Right lobe of liver (tissue), 6 donors: ENCODE results near the gene FASTKD1. TPM values are rescaled to one million over a fixed set of nuclear protein-coding genes. Genes with fewer than 3 reads are reported as not detected.
"Not testable (repeated sequence)": the region's sequence is repeated elsewhere in the genome, so short reads cannot be mapped to it uniquely, and the experiment has no call there.

Experiments used
- ATAC-seq, 4 donors: fragments of 200-7000 bp; cut with Tn5 transposase; one replicate each; pipeline ENCODE4 v1.9.1; 2020; ENCODE audit warnings: mild to moderate bottlenecking in 4 of 4, moderate library complexity in 4 of 4
- DNase-seq, 3 donors: peaks; one replicate each; pipeline ENCODE4 v3.0.0-alpha.2; 2020
- H3K27ac ChIP-seq, 3 donors: fragments of 200-600 bp; one replicate each; pipeline ENCODE4 v1.8.0; 2022
- H3K27me3 ChIP-seq, 2 donors: fragments of 200-600 bp; one replicate each; pipeline ENCODE4 v1.8.0; 2022
- H3K36me3 ChIP-seq, 4 donors: fragments of 200-600 bp; sonication (generic) in 1 of 4; one replicate each; pipeline versions ENCODE4 v1.5.1 to v1.8.0; 2017 to 2022; ENCODE audit warnings: control low read depth in 1 of 4
- H3K4me1 ChIP-seq, 4 donors: fragments of 200-600 bp; sonication (generic) in 1 of 4; one replicate each; pipeline versions ENCODE4 v1.5.1 to v1.8.0; 2017 to 2022; ENCODE audit warnings: control low read depth in 1 of 4
- H3K4me3 ChIP-seq, 3 donors: fragments of 200-600 bp; one replicate each; pipeline ENCODE4 v1.8.0; 2022
- H3K9me3 ChIP-seq, 4 donors: fragments of 200-600 bp; sonication (generic) in 1 of 4; one replicate each; pipeline versions ENCODE4 v1.5.1 to v1.8.0; 2017 to 2022; ENCODE audit warnings: control low read depth in 1 of 4
- CTCF ChIP-seq, 4 donors: fragments of 200-600 bp in 3 of 4; fragments of 450-650 bp in 1 of 4; IDR thresholded peaks; one replicate each; pipeline versions ENCODE4 v1.5.1 to v1.8.0; 2016 to 2022; ENCODE audit warnings: antibody characterized with exemption in 4 of 4, mild to moderate bottlenecking in 2 of 4
- POLR2A ChIP-seq: fragments of 450-650 bp; IDR thresholded peaks from one replicate; pipeline ENCODE4 v1.6.1; 2017; ENCODE audit warnings: antibody characterized with exemption, mild to moderate bottlenecking
- WGBS: methylation state at CpG from one replicate; pipeline ENCODE4 v1.1.6; 2018; ENCODE audit warnings: low coverage, low lambda C conversion rate; ENCODE audit not compliant: insufficient coverage; ENCODE audit errors: missing lambda C conversion rate; 5-methylcytosine and 5-hydroxymethylcytosine counted together
- intact Hi-C, 2 donors: fragments of 100-400 bp; cut with DNase I; formaldehyde crosslinking; loops; one replicate each; pipeline versions ENCODE4 v1.11.2 to v1.14.1; 2022
- total RNA-seq, 6 experiments: library from RNA; depleted of rRNA in 2 of 6; stranded (reverse); fragments of >200 nt in 2 of 6; fragmentation: NEBNext Ultra II Directional in 3 of 6; extraction: Animal tissue kit (Norgen Biotek cat#: 25700) in 3 of 6; gene quantifications; one replicate each; pipeline versions ENCODE4 v1.1.0 to v1.2.4, GENCODE V29; 2016 to 2023
- donor health status: DM: no; HTN: yes; CAD: no.
- donor health status: DM: no; HTN: no; CAD: no.
- donor health status: DM: no; HTN: no; CAD: no.
- donor health status: DM: no; HTN: yes; CAD: no.
- donor health status: DM: no; HTN: yes; CAD: no.

Gene FASTKD1
- total RNA-seq, 6 experiments from 2014 or later = 11.6 to 21.1 (median 13.4) TPM

DNA sequence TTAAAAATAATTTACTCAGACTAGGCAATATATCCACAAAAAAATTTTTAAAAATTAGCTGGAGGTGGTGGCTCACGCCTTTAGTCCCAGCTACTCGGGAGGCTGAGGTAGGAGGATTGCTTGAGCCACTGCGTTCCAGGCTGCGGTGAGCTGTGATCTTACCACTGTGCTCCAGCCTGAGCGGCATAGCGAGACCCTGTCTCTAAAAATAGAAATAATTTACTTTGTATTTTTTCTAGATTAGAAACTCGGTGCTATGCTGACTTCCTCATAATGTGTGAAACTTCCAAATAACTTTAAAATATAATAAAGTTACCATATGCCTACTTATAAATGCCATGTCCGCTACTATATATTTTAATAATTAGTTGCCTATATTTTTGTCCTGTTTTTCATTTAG lies 17.1 kb upstream of the FASTKD1 start:
- ATAC-seq = no peak
- TF ChIP-seq POLR2A = no peak
- TF ChIP-seq CTCF (IDR thresholded peaks at IDR 0.05) = no peak
- no peak for DNase-seq
- intact Hi-C loops = no loop called here
- Histone ChIP-seq H3K27ac (no peak overlapping the region), H3K4me3 (no peak overlapping the region), H3K4me1 (peaks cover 0 to 18% (median 5%) of the 10 kb centered on the region in 4 donors), H3K9me3 (no peaks in the 10 kb centered on the region), H3K27me3 (no peaks in the 10 kb centered on the region), H3K36me3 (peaks cover 0 to 2% (median 0%) of the 10 kb centered on the region in 4 donors)
- 77% methylated on average over 8 of the region's 8 CpGs for WGBS

GRCh38 chr2:169585673-169586072 lies 12.0 kb upstream of the FASTKD1 start:
- no peaks in the 10 kb centered on the region for H3K27me3 ChIP-seq
- TF ChIP-seq POLR2A (no peak), CTCF (IDR thresholded peaks at IDR 0.05) (no peak)
- 7% methylated on average over 7 of the region's 7 CpGs for WGBS
- H3K36me3 ChIP-seq = no peaks in the 10 kb centered on the region
- no peak for ATAC-seq
- intact Hi-C loops = no loop called here
- H3K4me1 ChIP-seq = peaks cover 0 to 21% (median 5%) of the 10 kb centered on the region in 4 donors
- H3K9me3 ChIP-seq = no peaks in the 10 kb centered on the region
- no peak for DNase-seq
- H3K27ac ChIP-seq = peak overlapping the region; percentile 82 to 97 (median 95)
- H3K4me3 ChIP-seq = peak overlapping the region; percentile 68 to 87 (median 84)

DNA sequence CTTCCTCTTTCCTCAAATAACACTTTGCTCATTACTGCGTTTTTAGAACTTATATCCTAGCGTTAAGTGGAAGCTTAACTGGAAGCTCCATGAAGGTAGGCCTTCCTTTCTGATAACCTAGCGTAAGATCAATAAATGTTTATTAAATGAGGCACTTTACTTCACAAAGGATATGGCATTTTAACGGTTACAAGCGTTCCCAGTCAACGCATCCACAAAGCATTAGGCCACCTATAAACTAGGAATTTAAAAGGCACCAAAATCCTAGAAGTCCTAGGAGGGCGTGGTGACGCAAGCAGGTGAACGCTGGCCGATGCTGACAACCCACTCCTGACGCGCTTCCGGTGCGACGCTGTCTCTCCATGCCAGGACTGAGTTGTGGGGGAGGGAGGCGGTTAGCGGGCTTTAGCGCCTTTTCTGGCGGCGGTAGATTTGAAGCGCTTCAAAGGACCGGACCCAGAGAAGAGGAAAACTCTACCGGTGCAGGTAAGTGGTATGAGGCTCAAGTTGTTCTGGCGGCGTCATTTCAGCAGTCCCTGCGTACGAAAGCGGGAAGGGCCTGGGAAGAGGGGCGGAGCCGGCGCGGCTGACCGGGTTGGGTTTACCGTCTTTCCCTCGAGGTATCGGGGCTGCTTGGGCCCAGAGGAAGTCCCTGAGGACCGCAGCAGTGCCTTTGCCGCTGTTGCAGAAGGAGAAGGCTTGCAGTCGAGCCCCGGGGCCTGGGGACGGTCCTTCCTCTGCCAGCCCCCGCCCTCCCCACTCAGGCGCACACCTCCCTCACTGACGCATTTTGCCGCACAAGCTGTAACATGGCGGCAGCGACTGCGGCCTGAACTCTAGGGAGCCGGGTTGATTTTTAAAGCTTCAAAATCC lies 10.6 kb upstream of the FASTKD1 start, which contains the start of gene PPIG:
Gene PPIG, plus strand, starts transcription at position 347 of the 873 bp plus-strand sequence. CDS start 19,691 bp downstream, outside the sequence.
- H3K4me3 ChIP-seq = peak within 1 kb of the TSS; percentile 68 to 87 (median 84)
- peaks cover 0 to 20% (median 5%) of the 10 kb centered on the region in 4 donors for H3K4me1 ChIP-seq
- H3K9me3 ChIP-seq = no peaks in the 10 kb centered on the region
- H3K36me3 ChIP-seq = no peaks in the 10 kb centered on the region
- TF ChIP-seq POLR2A (peak; percentile 68), CTCF (IDR thresholded peaks at IDR 0.05) (no peak)
- 8% methylated on average over 26 of the region's 49 CpGs for WGBS
- ATAC-seq (peak; percentile 95 to 97 (median 96)), DNase-seq (peak; percentile 91 to 94 (median 93))
- H3K27me3 ChIP-seq = no peaks in the 10 kb centered on the region
- intact Hi-C loops = no loop called here
- peak within 1 kb of the TSS; percentile 82 to 97 (median 95) for H3K27ac ChIP-seq

- TF ChIP-seq POLR2A = no peak
- no peak for TF ChIP-seq CTCF (IDR thresholded peaks at IDR 0.05)
- Histone ChIP-seq H3K36me3 (no peaks in the 10 kb centered on the region), H3K4me3 (no peak overlapping the region), H3K27me3 (no peaks in the 10 kb centered on the region), H3K4me1 (peaks cover 0 to 15% (median 5%) of the 10 kb centered on the region in 4 donors), H3K9me3 (no peaks in the 10 kb centered on the region), H3K27ac (peak overlapping the region in 1 of 3 donors; percentile 82)
- 91% methylated on average over 5 of the region's 5 CpGs for WGBS
- intact Hi-C loops = no loop called here
- ATAC-seq (no peak), DNase-seq (no peak)
Observed at GRCh38 chr2:169583518-169583917, 9.9 kb upstream of the FASTKD1 start.

DNA sequence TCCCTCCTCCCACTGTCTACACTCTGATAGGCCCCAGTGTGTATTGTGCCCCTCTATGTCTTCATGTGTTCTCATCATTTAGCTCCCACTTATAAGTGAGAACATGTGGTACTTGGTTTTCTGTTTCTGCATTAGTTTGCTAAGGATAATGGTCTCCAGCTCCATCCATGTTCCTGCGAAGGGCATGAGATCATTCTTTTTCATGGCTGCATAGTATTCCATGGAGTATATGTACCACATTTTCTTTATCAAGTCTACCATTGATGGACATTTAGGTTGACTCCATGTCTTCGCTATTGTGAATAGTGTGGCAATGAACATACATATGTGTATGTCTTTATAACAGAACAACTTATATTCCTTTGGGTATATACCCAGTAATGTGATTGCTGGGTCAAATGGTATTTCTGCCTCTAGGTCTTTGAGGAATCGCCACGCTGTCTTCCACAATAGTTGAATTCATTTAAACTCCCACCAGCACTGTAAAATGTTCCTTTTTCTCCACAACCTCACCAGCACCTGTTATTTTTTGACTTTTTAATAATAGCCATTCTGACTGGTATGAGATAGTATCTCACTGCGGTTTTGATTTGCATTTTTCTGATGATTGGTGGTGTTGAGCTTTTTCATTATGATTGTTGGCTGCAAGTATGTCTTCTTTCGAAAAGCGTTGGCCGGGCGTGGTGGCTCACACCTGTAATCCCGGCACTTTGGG lies 9.0 kb upstream of the FASTKD1 start:
- ATAC-seq = not testable (repeated sequence)

More for the DNA sequence above, 9.0 kb upstream of the FASTKD1 start:
- H3K27me3 ChIP-seq, H3K9me3 ChIP-seq, H3K36me3 ChIP-seq, H3K27ac ChIP-seq, intact Hi-C loops, DNase-seq, H3K4me3 ChIP-seq: not testable (repeated sequence)
- H3K4me1 ChIP-seq = peaks cover 0 to 15% (median 5%) of the 10 kb centered on the region in 4 donors
- WGBS = 95% methylated on average over 9 of the region's 10 CpGs
